CD4-positive, alpha-beta T cell treated with Interleukin-6 at 100 ng/mL for 8 hours (primary cell): ENCODE results near the gene UBE2D1.

Source experiments
- DNase-seq: peaks from one replicate; pipeline ENCODE4 v3.0.0-alpha.2; 2020; ENCODE audit warnings: mixed read lengths, low spot score

The UBE2D1 gene

DNA sequence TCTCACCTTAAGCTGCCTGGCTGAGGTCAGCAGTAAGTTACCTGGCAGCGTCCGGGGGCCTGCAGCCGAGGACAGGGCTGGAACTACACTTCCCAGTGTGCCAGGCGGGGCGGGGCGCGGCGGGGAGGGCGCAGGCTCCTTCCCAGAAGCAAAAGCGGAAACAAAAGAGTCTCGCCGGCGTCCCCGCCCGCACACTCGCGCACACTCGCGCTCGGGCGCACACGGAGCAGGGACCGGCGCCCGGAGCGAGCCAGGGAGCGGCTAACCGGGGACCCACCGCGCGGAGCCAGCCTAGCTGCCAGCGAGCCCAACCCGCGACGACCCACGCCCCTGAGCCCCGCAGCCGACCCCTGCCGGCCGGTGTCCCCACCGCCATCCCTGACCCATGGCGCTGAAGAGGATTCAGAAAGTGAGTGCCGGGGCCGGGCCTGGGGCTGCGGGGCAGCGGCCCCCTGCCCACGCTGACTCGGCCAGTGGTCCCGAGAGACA is at the start of gene UBE2D1:
TSS of gene UBE2D1 (plus strand) at position 190 of the 489 bp plus-strand sequence. CDS start at position 386, 196 bp downstream.
- DNase-seq, result peak; percentile 81

- DNase-seq, result peak; percentile 44
Observed at GRCh38 chr10:58291538-58292174, 43.1 kb upstream of the UBE2D1 start.

GRCh38 chr10:58293989-58294388 is 40.8 kb upstream of the UBE2D1 start:
- DNase-seq, result no peak

DNA sequence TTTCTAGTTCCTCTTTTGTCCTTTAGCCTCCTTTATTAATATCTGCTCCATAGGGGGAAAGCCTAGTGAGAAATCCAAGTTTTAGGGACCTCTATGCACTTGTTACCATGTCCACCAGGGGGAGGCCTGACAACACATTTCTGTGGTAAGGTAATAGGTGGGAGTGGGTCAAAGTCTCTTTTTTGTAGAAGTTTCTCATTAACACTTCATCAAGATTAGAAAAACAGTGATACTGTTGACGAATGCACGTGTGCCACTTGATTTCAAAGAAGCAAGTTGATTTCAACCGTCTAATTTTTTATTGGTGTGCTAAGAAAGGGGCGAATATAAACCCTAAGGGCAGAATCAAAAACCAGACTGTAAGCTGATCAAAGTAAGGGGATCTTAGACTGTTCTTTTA is 35.2 kb upstream of the UBE2D1 start:
- peak; percentile 54 for DNase-seq

GRCh38 chr10:58300676-58301075 is 34.1 kb upstream of the UBE2D1 start:
- no peak for DNase-seq

DNA sequence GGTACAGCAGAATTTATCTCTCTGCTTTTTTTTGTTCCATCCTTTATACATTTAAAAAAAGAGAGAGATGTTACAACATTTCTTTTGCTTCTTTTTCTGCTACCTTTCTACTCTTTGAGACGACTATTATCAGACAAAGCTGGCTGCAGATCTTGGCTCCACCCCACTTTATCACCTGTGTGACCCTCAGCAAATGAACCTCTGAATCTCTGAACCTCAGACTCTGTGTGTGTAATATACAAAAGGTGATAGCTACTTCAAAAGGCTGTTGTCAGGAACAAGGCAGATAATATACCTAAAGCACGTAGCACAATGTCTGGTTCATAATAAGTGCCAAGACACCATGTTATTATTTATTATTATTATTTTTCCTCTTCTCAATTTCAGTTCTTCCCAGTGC is 32.6 kb upstream of the UBE2D1 start:
- no peak for DNase-seq

GRCh38 chr10:58304099-58304633 is 30.6 kb upstream of the UBE2D1 start:
- no peak for DNase-seq

DNA sequence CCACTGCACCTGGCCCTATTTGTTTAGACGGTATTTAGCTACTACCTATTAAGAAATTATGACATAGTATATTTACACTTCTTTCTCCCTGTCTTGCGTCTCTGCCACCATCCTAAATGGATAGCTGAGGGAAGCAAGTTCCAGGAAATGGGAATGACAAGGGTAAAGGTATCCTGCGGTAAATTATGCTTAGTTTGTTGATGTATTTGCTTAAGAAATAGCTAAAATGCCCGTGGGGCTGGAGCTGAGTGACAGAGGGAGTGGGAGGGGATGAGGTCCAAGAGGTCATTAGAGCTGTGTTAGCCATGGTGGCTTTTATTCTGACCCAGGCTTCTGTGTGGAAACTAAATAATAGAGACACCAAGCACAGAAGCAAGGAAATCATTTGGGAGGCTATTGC is 29.0 kb upstream of the UBE2D1 start:
- DNase-seq, result no peak

GRCh38 chr10:58307676-58308075 is 27.1 kb upstream of the UBE2D1 start:
- DNase-seq, result no peak

DNA sequence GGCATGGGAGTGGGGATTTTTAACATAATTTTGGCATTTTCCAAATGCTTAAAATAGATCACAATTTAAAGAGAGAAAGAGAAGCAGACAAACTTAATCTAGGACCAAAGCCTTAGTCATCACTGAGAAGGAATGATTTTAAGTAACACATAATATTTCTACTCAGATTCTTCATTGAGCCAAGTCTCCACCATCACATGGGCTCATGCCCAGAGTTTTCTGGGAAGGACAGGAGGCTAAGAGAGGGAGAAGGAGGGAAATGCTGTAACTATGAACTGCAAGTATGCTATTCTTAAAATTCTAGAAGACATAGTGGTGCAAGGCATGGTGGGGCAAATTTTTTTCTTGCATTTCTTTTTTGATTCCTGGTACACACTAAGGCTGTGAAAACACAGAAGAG is 23.8 kb upstream of the UBE2D1 start:
- no peak for DNase-seq

DNA sequence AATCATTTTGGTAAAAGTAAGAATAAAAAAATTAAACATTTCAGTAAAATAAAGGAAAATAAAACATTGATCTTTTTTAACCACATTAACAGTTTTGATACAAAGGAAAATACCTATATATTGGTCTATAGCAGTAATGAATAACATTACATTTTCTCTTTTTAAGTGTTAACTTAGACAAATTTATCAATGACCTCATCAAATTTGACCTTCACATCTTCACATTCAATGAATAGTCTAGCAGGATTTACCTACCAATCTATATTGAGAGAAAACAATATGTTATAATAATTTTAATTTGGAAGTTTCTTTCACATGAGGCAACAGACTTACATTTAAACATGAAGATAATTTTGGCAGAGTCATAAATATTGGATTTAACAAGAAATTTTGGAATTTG is 17.9 kb upstream of the UBE2D1 start:
- no peak for DNase-seq

- no peak for DNase-seq
Observed at GRCh38 chr10:58318346-58318745, 16.5 kb upstream of the UBE2D1 start.

DNA sequence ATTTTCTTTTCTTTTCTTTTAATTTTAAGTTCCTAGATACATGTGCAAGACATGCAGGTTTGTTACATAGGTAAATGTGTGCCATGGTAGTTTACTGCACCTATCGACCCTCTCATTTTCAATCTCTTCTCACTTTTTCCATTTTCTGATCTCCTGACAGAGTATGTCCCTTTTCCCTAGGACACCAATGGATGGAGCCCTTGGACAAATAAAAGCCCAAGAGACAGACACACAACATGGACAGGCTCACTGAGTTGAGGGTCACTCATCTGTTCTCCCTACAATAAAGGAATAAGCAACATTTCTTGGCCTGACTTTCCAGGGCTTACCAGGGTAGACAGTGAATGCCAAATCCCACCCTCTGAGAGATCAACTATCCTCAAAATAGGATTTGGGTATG is 15.2 kb upstream of the UBE2D1 start:
- no peak for DNase-seq

DNA sequence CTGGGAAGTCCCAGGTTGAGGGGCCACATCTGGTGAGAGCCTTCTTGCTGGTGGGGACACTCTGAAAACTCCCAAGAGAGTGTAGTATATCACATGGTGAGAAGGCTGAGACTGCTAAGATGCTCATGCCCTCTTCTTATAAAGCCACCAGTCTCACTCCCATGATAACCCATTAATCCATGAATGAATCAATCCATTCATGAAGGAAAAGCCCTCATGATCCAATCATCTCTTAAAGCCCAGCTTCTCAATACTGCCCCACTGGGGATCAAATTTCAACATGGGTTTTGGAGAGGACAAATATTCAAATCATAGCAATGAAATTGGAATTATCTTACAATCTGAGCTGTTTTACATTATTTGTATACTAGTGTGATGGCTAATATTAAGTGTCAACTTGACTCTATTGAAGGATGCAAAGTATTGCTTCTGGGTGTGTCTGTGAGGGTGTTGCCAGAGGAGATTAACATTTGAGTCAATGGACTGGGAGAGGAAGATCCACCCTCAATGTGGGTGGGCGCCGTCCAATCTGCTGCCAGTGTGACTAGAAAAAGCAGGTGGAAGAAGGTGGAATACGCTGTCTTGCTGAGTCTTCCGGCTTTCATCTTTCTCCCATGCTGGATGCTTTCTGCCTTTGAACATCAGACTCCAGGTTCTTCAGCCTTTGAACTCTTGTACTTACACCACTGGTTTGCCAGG is 14.3 kb upstream of the UBE2D1 start:
- DNase-seq, result no peak

DNA sequence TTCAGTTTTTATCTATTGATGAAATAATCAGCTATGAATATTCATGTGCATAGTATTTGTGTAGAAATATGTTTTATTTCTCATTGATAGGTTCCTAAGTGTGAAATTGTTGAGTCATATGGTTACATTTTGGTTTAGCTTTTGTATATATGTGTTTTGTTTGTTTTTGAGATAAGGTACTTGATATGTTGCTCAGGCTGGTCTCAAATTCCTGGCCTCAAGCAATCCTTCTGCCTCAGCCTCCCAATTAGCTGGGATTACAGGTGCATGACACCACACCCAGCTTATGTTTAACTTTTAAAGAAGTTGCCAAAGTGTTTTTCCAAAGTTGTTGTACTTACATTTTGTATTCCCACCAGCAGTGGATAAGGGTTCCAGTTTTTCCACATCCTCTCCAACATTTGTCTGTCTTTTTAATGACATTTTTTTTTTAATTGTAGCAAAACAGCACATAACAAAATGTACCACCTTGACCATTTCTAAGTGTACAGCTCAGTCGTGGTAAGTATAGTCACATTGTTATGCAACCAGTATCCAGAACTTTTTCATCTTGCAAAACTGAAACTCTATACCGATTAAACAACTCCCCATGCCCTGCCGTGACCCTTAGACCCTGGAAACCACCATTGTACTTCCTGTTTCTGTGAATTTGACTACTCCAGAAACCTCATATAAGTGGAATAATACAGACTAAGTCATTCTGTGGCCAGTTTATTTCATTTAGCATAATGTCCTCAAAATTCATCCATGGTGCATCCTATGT is 12.6 kb upstream of the UBE2D1 start:
- no peak for DNase-seq

DNA sequence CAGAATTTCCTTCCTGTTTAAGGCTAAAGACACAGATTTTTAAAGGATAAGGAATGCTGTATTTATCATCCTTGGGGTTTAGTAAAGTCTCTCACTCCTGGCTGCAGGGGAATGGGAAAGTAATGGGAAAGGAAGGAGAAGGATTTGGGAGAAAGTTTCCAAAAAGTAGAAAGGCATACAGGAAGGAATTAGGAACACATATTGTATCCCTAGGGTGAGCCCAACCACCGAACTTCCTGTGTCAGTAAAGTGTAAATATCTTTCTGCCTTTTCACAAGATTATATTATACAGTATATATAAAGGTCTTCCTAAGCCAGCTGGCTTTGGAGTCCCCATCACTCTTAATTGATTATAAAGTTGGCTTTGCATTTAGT is 12.0 kb upstream of the UBE2D1 start:
- DNase-seq, result no peak

- no peak for DNase-seq
Observed at GRCh38 chr10:58326967-58327381, 7.8 kb upstream of the UBE2D1 start.

DNA sequence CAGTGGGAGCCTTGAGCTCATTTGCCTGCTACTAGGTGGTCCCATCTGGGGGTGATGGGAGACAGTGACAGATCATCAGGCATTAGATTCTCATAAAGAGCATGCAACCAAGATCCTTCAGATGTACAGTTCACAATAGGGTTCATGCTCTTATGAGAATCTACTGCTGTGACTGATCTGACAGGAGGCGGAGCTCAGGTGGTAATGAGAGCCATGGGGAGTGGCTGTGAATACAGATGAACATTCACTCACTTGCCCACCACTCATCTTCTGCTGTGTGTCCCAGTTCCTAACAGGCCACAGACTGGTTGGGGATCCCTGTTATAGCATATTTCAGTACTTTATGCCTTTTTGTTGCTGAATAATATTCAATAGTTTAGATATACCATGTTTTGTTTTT is 6.6 kb upstream of the UBE2D1 start:
- DNase-seq, result no peak

- DNase-seq, result no peak
Observed at GRCh38 chr10:58330431-58330830, 4.4 kb upstream of the UBE2D1 start.

- no peak for DNase-seq
Observed at GRCh38 chr10:58331646-58332045, 3.2 kb upstream of the UBE2D1 start.

DNA sequence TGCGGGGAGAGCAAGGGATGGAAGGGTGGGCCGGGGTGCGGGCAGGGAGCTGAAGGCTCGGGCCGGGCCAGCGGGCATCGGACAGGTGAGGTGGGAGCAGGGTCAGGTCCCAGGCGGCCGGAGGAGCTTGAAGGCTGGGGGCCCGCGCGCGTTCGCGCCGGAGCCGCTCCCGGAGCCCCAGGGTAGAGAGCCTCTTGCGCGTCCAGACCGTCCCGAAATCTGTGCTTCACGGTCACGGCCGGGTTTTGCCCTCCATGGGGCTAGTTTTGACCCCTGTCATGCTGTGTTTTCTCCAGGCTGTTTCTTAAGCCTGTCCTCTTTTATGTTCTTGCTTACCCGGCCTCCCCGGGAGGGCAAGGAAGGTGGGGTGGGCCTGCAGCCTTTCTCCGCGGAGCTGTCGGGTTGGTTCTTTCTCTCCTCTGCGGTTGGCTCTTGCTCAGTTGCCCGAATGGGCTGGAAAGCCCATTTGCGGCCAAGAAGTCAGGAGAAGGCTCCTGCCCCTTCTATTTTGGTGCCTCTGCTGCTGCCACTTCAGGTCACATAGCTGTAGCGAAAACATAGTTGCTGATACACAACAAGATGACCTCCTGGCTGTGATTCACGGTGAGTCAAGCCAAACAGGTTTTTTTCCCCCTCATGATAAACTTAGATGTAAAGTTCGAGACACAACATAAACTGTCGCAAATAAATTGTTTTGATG is 650 bp downstream of the UBE2D1 start:
- DNase-seq, result no peak

GRCh38 chr10:58336242-58336641 is 1.4 kb downstream of the UBE2D1 start:
- no peak for DNase-seq
